GM19455 (cell line): ENCODE measurements around the gene C16orf74.
A peak's percentile ranks its signal among the peaks of the same experiment; 100 is the strongest.

Source experiments
- ATAC-seq: cut with Tn5 transposase; IDR thresholded peaks from one replicate; pipeline ENCODE4 v1.9.1; 2021; ENCODE audit not compliant: unreplicated experiment

C16orf74 gene

DNA sequence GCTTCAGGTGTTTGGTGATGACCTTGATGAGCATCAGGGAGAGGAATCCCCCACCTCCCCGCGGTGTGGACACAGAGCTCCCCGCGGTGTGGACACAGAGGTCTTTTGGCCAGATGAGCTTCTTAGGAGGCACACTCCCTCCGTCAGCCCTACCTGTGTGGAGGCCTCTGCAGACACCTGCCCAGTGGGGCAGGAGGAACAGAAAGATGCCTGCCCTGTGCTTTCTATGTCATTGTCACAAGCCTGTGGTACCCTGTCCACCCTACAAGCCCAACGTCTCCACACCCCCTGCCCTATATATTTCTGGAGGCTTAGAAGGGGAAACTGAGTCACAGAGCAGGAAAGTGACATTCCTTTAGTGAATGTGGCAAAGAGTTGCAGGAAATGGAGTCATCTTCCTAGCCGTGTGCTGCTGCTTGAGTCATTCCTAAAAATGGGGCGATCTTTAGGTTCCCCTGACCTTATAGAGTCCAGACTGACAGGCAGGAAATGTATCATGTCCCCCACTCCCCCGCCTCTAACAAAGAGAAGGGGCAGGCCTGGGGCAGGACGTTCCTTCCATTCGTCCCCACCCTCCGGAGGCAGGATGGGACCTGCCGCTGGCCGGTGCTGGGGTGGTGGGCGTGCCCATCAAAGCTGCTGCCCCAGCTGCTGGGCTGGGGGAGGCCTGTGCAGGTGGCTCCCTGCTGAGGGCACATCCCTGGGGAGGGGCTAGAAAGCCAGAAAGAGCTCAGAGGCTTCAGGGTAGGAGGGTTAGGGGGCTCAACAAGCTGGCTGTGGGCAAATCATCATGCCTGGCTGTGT is 1.0 kb upstream of the C16orf74 start:
- ATAC-seq: no peak

DNA sequence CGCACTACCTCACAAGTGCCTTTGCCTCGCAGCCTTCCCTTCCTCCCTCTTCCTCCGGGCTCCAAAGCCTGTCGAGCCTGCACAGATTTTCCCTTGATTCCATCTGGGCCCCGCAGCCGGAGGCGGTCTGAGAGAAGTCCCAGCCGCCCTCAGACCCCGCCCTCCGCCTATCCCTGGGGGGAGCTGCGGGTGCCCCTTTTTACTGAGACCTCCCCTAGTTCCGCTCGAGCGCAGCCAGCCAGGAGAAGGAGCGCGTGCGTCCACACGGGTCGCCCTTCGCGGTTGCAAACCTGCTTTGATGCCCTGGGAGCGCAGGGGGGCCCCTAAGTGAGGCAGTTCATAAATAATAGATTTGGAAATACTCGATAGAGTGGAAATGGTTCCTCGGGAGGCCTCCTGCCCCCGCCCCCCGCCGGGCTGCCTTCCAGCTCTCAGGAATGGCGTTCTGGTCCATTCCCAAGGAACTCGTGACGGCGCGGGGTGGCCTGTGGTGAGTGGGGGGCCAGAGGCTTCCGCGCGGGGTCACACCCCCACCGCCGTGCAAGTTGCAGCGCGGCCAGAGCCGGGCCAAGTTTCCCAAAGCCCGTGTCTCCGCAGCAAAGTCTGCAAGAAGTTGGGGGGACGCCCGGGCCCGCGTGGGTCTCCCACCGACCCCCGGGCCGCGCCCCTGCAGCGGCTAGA is 610 bp downstream of the C16orf74 start:
- ATAC-seq: no peak

DNA sequence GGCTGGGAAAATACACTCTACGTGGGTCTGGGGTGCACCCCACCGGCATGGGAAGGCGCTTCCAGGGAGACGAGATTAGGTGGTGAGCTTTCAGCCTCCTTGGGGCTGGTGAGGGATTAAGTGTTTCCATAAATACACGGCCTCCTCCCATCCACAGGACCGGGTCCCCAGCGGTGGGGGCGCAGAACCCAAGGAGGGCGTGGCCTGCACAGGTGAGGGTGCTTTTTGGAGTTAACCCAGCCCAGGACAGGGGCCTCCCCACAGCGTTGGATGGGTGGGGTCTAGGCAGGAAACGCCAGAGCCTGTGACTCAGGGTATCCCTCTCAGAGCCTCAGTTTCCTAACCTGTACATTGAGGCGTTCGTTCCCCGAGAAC is 1.1 kb downstream of the C16orf74 start:
- no peak for ATAC-seq

DNA sequence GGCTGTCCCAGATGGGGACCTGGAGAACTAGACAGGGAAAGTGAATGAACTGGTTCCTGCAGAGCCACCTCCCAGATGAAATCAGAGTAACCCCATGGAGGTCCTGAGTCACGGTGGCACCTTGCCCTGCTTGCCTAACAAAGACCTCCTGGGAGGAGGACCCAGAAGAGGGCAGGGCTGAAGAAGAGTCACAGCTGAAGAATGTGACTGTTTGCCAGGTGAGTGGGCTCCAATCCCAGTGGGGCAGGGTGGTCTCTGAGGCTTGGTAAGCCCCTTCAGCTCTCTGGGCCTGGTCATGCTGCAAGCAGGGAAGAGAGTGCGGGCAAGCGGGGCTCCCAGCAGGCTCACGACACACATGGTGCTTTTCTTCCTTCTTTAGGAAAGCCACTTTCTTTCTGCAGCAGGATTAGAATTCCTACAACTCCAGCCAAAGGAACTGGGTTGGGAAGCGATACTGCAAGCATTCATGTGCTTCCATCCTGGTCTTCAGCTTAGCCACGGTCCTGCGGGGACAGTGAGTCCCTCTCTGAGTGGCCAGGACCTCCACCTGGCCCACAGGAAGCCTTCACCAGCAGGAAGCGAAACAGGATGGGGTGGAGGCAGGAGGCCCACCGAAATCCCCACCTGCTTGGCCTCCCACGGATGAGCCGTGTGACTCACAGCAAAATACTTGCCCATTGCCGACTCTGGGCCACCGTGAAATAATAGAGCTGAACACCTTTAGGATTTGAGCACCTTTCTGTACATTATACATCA is 4.3 kb downstream of the C16orf74 start:
- no peak for ATAC-seq

DNA sequence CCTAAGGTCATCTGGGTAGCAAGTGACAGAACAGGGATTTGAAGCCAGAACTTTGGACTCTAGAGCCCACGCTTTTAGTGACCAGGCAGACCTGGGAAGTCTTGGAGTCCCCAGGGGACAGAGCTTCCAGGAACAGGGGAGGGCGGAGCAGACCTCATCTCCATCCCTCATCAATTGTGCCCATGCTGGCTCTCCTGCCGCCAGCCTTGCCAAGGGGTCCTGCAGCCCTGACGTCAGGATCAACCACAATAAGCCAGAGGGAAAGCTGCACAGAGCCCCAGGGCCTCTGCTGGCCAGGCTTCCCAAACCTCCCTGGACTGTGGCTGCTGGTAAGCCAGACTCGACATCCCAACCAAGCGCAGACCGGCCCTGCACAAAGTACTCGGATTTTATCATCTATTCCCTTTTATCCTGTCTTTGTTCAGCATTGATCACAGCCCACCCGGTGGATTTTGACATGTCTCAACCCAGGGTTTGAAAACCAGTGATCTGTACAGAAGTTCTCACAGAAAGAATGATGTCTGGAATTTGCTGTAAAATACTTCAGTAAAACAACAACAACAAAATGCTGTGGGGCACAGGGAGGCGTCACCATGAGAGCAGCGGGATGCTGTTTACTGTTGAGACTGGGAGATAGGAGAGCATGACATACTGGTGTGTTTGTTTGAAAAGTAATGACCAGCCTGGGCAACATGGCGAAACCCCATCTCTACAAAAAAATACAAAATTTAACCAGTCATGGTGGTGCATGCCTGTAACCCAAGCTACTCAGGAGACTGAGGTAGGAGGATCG is 11.8 kb downstream of the C16orf74 start:
- ATAC-seq: no peak

DNA sequence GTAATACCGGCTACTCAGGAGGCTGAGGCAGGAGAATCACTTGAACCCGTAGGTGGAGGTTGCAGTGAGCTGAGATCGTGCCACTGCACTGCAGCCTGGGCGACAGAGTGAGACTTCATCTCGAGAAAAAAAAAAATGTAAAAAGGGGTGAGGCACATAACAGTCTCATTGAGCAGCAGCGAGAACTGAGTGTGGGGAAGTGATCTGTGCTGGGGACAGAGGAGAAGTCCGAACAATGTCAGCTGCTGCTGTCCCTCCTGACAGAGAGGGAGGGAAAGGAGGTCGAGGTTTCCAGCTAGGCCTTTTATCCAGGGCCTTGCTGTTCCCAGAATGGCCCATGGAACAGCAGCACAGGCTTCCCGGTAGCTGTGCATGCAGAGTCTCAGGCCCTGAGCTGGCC is 14.0 kb downstream of the C16orf74 start:
- no peak for ATAC-seq

DNA sequence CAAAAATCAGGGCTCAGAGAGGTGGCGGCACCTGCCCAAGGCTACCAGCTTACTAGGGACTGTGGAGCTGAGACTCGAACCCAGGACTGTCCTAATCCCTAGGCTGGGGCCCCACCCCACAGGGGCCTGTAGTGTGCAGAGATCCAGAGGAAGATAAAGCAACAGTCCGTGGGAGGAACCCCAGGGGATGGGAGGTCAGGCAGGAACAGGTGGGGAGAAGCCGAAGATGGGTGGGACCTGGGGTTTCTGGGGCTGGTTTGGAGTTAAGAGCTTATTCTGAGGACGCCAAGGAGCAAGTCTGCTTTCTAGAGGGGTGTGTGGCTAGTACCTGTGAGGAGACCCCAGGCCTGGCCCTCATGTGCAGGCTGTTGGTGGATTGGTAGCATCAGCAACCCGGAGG is 14.9 kb downstream of the C16orf74 start:
- no peak for ATAC-seq

DNA sequence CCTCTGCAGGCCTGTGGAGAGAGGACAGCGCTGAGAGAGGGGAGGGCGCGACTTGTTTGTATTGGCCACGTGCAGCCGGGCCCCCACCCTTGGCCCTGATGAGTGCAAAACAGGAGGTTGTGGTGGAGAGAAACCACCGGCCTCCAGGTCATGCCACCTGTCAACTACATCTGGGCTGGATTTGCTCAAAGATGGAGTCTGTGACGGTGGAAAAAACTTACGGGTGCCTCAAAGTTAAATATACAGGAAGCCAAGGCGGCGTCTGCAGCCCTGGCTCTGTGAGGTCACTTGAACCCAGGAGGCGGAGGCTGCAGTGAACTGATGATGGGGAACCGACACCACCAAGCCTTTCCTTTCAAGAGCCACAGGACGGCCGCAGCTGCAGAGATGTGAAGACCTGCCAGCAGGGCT is 15.7 kb downstream of the C16orf74 start:
- peak; percentile 81 for ATAC-seq

DNA sequence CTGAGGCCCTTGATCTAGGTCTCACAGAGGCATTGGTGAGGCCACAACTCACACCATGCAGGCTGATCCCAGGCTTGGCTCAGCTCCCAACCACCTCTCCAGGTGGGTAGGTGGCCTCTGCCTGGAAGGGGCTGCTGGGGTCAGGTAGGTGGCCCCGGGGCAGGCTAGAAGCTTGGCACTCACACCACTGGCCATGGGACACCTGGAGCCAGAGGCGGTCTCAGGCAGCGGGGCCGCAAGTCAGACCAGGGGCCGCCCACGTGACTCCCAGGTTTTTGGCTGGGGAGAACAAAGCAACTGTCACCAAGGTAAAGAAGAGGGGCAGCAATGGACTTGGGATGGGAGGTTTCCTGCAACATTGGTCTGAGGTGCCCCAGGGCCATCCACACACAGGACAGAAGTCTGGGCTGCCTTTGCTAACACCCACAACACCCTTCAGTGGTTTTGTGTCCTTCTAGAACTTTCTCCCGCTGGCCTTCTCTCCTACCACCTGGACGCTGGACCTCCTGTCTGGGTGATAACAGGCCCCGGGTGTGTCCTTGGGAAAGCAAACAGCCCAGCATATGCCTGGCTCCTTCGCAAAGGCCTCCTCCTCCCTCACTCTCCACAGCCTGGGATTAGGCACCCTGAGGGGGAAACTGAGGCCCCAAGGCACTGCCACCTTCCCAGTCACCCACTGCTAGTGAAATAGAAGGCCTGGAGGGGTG is 16.4 kb downstream of the C16orf74 start:
- ATAC-seq: no peak

DNA sequence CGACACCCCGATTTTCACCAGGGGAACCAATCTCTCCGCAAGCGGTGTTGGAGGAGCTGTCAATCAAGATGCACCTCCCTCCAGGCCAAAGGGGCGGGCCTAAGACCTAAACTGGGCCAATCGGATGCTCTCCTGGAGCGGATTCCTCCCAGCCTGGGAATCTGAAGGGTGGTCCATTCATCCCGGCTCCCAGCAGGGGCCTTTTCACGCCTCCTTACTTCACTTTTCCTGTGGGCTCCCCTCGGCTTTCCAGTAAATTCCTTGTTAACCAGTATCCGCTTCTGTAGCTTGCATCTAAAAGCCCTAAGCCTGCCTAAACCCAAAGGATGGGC is 17.1 kb downstream of the C16orf74 start:
- no peak for ATAC-seq

DNA sequence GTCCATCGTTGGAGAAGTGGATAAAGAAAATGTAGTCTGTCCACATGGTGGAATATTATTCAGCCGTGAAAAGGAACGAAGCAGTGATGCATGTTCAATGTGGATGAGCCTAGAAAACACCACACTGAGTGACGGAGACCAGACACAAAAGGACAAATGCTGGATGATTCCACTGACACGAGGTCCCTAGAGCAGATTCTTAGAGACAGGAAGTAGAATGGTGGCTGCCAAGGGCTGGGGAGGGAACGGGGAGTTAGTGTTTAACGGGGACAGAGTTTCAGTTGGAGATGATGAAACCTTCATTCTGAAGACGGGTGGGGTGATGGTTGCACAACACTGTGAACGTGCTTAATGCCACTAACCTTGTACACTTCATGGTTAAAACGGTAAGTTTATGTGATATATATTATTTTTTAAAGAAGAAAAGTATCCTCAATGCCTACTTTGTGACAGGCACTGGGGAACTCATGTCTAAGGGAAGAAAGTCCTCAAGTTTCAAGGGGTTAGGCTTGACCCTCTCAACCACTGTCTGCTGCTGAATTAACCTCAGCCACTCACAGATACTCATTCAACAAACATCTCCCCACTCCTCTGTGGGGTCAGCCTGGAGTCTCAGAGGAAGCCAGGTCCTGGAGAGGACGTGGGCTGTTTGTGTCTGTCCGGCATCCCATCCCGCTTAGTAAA is 17.6 kb downstream of the C16orf74 start:
- no peak for ATAC-seq

DNA sequence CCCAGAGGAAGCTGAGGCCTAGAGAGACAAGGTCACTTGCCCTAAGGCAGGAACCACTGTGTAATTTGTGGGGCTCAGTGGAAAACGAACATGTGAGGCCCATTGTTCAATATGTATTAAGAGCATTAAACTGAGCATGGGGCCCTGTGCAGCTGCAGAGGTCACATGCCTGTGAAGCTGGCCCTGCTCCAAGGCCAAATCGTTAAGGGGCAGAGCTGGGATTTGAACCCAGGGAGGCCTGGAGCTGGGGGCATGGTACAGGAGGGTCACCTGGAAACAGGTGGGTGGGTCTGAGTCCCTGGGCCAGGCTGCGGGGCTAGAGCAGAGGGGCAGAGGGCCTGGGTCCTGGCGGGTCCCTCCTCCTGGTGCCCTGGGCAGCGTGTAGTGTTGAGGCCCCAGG is 19.7 kb downstream of the C16orf74 start:
- no peak for ATAC-seq

DNA sequence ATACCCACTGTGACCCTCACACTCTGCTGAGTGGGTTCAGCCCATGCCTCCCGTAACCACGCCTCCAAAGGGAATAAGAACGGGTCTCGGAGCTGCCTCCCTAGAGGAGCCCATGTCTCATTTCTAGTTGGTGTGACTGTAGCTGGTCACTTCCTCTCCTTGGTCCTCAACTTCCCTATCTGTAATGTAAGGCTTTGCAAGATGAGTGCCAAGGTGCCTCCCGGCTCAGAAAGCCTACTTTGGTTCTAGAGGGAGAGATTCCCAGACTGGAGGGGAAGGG is 20.8 kb downstream of the C16orf74 start:
- ATAC-seq: no peak

DNA sequence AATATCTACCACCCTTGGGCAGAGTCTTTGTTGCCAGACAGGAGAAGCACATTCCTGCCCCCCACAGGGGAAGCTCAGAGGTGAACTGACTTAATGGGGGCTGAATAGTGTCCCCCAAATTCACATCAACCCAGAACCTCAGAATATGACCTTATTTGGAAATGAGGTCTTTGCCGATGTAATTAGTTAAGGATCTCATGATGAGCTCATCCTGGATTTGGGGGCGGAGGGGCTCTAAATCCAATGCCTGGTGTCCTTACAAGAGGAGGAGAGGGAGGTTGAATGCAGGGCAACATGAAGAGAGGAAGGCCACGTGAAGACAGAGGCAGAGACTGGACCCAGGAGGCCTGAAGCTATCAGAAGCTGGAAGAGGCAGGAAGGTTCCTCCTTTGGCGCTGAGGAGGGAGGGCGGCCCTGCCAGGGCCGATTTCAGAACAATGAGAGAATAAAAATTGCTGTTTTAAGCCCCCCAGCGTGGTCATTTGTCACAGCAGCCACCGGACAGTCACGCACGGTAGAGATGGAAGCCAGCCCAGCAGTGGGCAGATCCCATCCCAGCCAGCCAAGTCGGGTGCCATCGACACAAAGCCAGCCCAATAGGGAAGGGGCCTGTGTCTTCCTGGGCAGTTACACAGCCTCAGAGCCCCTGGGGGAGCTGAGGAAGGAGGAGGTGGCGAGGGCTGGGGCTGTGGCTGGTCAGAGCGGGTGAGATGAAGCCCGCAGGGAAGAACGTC is 21.3 kb downstream of the C16orf74 start:
- ATAC-seq: no peak

DNA sequence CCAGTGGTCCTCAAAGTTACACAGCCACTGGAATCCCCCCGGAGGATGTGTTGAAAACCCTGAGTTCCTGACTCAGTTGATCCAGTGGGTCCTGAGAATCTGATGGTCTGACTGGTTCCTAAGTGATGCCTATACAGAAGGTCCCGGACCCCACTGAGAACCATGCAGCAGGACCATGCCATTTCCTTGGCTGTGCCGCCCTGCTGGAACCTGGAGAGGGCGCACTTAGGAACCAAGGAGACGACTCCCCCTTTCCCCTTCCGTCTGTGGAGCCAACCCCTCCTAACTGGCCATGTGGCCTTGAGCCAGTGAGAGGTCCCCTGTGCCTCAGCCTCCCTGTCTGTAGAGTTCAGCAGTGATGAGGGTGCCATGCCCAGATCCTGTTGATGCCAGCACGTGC is 22.0 kb downstream of the C16orf74 start:
- no peak for ATAC-seq

DNA sequence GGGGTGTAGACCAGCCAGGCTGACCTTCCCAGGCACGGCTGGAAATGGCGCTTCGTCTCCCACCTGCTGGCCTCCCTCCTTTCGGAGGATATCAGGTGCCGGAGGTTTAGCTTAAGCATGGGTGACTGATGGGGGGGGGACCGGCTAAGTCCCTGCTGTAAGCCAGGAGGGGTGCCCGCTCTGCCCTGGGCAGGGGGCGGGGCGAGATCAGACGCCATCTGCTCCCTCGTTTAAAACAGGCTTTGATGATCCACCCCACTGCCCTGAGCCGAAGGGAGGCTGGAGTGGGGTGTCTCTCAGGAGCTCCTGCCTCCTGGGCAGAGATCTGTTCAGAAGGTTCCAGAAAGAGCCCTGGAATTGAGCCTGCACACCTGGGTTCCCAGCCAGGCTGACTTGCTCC is 26.0 kb downstream of the C16orf74 start:
- ATAC-seq: no peak

DNA sequence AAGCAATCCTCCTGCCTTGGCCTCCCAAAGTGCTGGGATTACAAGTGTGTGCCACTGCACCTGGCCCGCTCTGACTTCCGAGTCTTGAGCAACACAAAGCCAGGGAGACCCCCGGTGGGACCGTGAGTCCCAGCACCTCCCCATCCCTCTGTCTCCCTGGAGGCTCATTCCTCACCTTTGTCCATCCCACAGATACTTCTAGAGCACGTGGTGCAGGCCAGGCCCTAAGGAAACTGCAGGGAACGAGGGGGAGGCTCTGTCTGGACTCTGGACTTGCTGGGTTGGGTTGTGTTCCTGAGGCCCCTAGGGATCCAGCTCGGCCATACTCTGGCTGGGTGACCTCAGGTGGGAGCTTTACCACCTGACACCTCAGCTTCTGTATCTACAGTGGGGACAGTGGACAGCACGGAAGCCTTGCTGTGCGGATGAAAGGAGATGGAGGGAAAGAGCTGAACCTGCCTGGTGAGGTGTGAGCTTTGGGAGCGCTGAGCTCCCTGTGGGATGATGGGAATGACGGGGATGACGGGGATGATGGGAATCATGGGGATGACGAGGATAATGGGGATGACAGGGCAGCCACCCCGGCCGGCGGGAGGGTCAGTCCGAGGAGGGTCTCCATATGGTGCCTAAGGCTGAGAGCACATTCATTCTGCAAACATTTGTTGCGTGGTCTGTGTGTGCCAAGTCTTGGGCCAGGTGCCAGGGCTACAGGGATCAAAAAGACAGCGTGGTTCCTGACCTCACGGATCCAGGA is 26.6 kb downstream of the C16orf74 start:
- no peak for ATAC-seq

DNA sequence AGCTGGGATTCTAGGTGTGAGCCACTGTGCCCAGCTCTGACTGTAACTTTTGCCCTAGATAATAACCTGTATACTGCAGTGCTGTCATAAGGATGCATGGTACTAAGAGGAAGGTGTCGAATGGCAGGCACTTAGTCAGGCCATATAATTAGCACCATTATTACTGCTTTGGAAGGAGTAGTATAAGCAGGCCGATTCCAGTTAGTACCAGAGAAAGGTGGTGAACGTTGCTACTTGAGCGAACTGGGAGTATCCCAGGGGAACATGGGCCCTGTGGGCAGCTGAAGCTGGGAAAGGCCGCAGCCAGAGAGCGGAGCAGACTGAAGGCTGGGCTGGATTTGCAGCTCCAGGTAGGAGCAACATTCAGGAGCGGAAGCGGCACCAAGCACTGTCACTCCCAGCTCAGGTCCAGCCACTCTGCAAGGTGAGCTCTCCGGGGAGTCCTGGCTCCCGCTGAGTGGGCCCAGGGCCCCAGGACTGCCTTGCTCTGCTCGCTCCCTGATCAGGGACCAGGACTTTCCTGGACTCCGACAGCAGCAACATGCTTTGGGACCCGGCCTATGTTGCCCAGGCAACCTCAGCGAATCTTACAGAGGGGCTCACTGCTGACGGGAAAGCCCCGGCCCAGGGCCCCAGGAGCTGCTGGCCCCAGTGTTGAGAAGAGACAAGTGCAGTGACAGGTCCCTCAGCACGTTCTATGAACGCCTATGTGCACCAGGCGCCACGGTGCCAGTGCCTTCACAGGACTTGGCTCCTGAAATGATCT is 28.6 kb downstream of the C16orf74 start:
- ATAC-seq: no peak
